Measurements from ENCODE around the gene NPW.

The NPW gene

GRCh38 chr16:1980030-1980769, 39.4 kb upstream of the NPW start:
- TF ChIP-seq, protein P1, sequence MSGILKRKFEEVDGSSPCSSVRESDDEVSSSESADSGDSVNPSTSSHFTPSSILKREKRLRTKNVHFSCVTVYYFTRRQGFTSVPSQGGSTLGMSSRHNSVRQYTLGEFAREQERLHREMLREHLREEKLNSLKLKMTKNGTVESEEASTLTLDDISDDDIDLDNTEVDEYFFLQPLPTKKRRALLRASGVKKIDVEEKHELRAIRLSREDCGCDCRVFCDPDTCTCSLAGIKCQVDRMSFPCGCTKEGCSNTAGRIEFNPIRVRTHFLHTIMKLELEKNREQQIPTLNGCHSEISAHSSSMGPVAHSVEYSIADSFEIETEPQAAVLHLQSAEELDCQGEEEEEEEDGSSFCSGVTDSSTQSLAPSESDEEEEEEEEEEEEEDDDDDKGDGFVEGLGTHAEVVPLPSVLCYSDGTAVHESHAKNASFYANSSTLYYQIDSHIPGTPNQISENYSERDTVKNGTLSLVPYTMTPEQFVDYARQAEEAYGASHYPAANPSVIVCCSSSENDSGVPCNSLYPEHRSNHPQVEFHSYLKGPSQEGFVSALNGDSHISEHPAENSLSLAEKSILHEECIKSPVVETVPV (CRISPR knock-in tag; IDR thresholded peaks at IDR 0.05), result no peak
- no peak for TF ChIP-seq ZNF8 (CRISPR knock-in tag; IDR thresholded peaks at IDR 0.05)
- TF ChIP-seq ZC3H10 (CRISPR knock-in tag; IDR thresholded peaks at IDR 0.05), result no peak
- TF ChIP-seq ZFP3 (CRISPR knock-in tag; IDR thresholded peaks at IDR 0.05), result no peak
- TF ChIP-seq CSDC2 (CRISPR knock-in tag; IDR thresholded peaks at IDR 0.05), result no peak
- no peak for ATAC-seq

DNA sequence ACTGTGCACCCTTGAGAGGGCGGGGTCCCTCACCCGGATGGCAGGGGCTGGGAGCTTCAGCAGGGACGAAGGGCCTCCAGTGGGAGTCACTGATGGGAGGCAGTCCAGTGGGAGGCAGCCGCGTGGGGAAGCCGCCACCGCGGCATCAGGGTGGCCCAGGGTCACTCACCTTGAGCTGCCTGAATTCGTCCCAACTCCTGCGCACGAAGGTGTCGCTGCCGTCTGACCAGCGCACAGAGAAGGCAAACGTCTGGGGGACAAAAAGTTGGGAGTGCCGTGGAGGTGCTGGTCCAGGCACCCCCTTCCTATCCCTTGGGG, 38.9 kb upstream of the NPW start:
- no peak for TF ChIP-seq ZNF70 (CRISPR knock-in tag; IDR thresholded peaks at IDR 0.05)
- no peak for TF ChIP-seq ARNTL (CRISPR knock-in tag; IDR thresholded peaks at IDR 0.05; ENCODE audit: borderline replicate concordance, low read depth)
- TF ChIP-seq, protein P2, sequence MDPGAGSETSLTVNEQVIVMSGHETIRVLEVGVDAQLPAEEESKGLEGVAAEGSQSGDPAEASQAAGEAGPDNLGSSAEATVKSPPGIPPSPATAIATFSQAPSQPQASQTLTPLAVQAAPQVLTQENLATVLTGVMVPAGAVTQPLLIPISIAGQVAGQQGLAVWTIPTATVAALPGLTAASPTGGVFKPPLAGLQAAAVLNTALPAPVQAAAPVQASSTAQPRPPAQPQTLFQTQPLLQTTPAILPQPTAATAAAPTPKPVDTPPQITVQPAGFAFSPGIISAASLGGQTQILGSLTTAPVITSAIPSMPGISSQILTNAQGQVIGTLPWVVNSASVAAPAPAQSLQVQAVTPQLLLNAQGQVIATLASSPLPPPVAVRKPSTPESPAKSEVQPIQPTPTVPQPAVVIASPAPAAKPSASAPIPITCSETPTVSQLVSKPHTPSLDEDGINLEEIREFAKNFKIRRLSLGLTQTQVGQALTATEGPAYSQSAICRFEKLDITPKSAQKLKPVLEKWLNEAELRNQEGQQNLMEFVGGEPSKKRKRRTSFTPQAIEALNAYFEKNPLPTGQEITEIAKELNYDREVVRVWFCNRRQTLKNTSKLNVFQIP (CRISPR knock-in tag; IDR thresholded peaks at IDR 0.05; ENCODE audit: borderline replicate concordance, low read depth), result no peak
- no peak for TF ChIP-seq ZNF8 (CRISPR knock-in tag; IDR thresholded peaks at IDR 0.05)
- TF ChIP-seq RARB (CRISPR knock-in tag; IDR thresholded peaks at IDR 0.05), result no peak
- TF ChIP-seq ZFP3 (CRISPR knock-in tag; IDR thresholded peaks at IDR 0.05), result no peak
- no peak for TF ChIP-seq TSHZ2 (CRISPR knock-in tag; IDR thresholded peaks at IDR 0.05)
- TF ChIP-seq TOX (CRISPR knock-in tag; IDR thresholded peaks at IDR 0.05; ENCODE audit: borderline replicate concordance), result no peak
- ATAC-seq, result no peak

DNA sequence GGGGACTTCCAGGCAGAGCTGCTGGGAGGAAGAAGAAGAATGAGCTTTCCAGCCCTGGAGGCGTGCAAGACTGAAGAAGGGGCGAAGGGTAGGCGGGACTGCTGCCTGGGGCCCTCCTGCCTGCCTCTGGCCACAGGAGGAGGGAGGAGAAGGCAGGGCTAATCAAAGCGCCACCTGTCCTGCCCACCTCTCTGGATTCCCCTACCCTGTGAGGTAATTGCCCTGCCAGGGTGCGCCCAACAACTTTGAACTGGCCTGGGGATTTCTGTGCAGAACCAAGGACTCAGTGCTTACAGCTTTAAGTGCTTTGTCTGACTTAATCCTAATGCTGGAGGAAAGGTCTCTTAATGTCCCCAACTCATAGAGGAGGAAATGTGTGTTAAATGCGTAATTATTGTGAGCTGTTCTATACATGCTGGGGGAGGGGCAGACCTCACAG, 38.2 kb upstream of the NPW start, which contains the start of gene NOXO1:
Gene NOXO1 (minus strand): TSS at position 72 of the 439 bp plus-strand sequence. CDS start 290 bp downstream, outside the sequence.
- no peak for ATAC-seq

GRCh38 chr16:1982013-1982433, 37.6 kb upstream of the NPW start:
- ATAC-seq, result no peak
- no peak for TF ChIP-seq RARB (CRISPR knock-in tag; IDR thresholded peaks at IDR 0.05)
- TF ChIP-seq ZNF565 (CRISPR knock-in tag; conservative IDR thresholded peaks at IDR 0.05; ENCODE audit: low read depth), result no peak
- TF ChIP-seq PATZ1 (CRISPR knock-in tag; IDR thresholded peaks at IDR 0.05; ENCODE audit: borderline replicate concordance), result no peak
- TF ChIP-seq BACH2 (CRISPR knock-in tag; IDR thresholded peaks at IDR 0.05; ENCODE audit: borderline replicate concordance), result no peak
- TF ChIP-seq ZC3H10 (CRISPR knock-in tag; IDR thresholded peaks at IDR 0.05), result no peak
- TF ChIP-seq ZNF70 (CRISPR knock-in tag; IDR thresholded peaks at IDR 0.05), result no peak
- TF ChIP-seq ZFP30 (CRISPR knock-in tag; IDR thresholded peaks at IDR 0.05), result no peak
- TF ChIP-seq, protein P1 (CRISPR knock-in tag; IDR thresholded peaks at IDR 0.05), result no peak
- no peak for TF ChIP-seq ESRRG (CRISPR knock-in tag; IDR thresholded peaks at IDR 0.05)
- no peak for TF ChIP-seq GLIS3 (CRISPR knock-in tag; IDR thresholded peaks at IDR 0.05)

More for the DNA sequence above, 38.2 kb upstream of the NPW start, which contains the start of gene NOXO1:
- TF ChIP-seq BACH2 (CRISPR knock-in tag; IDR thresholded peaks at IDR 0.05; ENCODE audit: borderline replicate concordance) (no peak), OSR1 (CRISPR knock-in tag; IDR thresholded peaks at IDR 0.05) (no peak), PPARA (CRISPR knock-in tag; IDR thresholded peaks at IDR 0.05; ENCODE audit: borderline replicate concordance) (no peak), GLIS3 (CRISPR knock-in tag; IDR thresholded peaks at IDR 0.05) (no peak), ZC3H10 (CRISPR knock-in tag; IDR thresholded peaks at IDR 0.05) (no peak), SNAI2 (CRISPR knock-in tag; IDR thresholded peaks at IDR 0.05) (no peak), CSDC2 (CRISPR knock-in tag; IDR thresholded peaks at IDR 0.05) (no peak), ESRRG (CRISPR knock-in tag; IDR thresholded peaks at IDR 0.05) (no peak)
- TF ChIP-seq, protein P2 (CRISPR knock-in tag; IDR thresholded peaks at IDR 0.05; ENCODE audit: borderline replicate concordance, low read depth), result no peak
- TF ChIP-seq, protein P1 (CRISPR knock-in tag; IDR thresholded peaks at IDR 0.05), result no peak
